ENCODE data around the gene NAALAD2. TPM values are rescaled to one million over a fixed set of nuclear protein-coding genes. Genes with fewer than 3 reads are reported as not detected.

NAALAD2 gene
- total and polyA plus RNA-seq, 2 of the 8 experiments (the other 6 are each of a cell fraction or from before 2014, with no cell fraction given): 2.6 to 3.9 TPM

- Histone ChIP-seq H3K4ac (replicated peaks; ENCODE audit: insufficient read length, low read depth, low read length) (no peak overlapping the region), H2BK15ac (ENCODE audit: low read length) (no peak overlapping the region), H3K23me2 (ENCODE audit: low read depth, low read length) (no peaks in the 10 kb centered on the region), H3K9me3 (ENCODE audit: insufficient read depth in 2 of 2, low read depth in 1 of 2, low read length in 1 of 2) (no peaks in the 10 kb centered on the region), H3K4me1 (replicated peaks in 1 of 4; ENCODE audit: control insufficient read depth in 3 of 4, insufficient read depth in 4 of 4, low read length in 3 of 4) (no peaks in the 10 kb centered on the region), H3K14ac (ENCODE audit: insufficient read length) (no peak overlapping the region), H4K5ac (ENCODE audit: insufficient read length, low read depth, low read length) (no peak overlapping the region), H2BK12ac (ENCODE audit: low read depth, low read length) (no peak overlapping the region), H4K8ac (ENCODE audit: extremely low read depth, insufficient read depth, low read length) (no peak overlapping the region), H3K27ac (ENCODE audit: low read depth, low read length) (no peak overlapping the region), H3K4me3 (ENCODE audit: extremely low read depth in 1 of 4, insufficient read depth in 2 of 4, low read depth in 3 of 4, low read length in 4 of 4) (no peak overlapping the region), H3K79me2 (ENCODE audit: control insufficient read depth in 1 of 2, insufficient read depth in 2 of 2, low read length in 2 of 2) (no peaks in the 10 kb centered on the region), H2AK5ac (ENCODE audit: low read depth, low read length) (no peak overlapping the region), H2BK120ac (replicated peaks; ENCODE audit: low read depth, low read length) (no peak overlapping the region), H4K91ac (replicated peaks; ENCODE audit: insufficient read length, low read length) (no peak overlapping the region), H3K56ac (replicated peaks; ENCODE audit: insufficient read length, low read depth, low read length) (no peak overlapping the region), H3K79me1 (ENCODE audit: low read depth, low read length) (no peaks in the 10 kb centered on the region), H3K23ac (ENCODE audit: insufficient read length) (no peak overlapping the region), H4K20me1 (replicated peaks in 1 of 2; ENCODE audit: control insufficient read depth in 1 of 2, insufficient read depth in 2 of 2, low read length in 2 of 2) (peaks cover 0 to 2% of the 10 kb centered on the region in 2 experiments), H2BK20ac (ENCODE audit: low read length) (no peak overlapping the region), H3K36me3 (ENCODE audit: control insufficient read depth in 2 of 4, insufficient read depth in 4 of 4, low read length in 3 of 4) (peaks cover 4 to 51% (median 17%) of the 10 kb centered on the region in 4 experiments; a peak in 7 of 8 replicates), H3K4me2 (ENCODE audit: insufficient read depth in 1 of 2, low read depth in 2 of 2, low read length in 2 of 2) (no peak overlapping the region), H3K9ac (replicated peaks in 1 of 4; ENCODE audit: extremely low read depth in 1 of 4, low read depth in 3 of 4, low read length in 3 of 4) (no peak overlapping the region), H3K27me3 (replicated peaks in 1 of 4; ENCODE audit: control insufficient read depth in 3 of 4, extremely low read depth in 1 of 4, insufficient read depth in 3 of 4, low read length in 3 of 4) (no peaks in the 10 kb centered on the region), H2BK5ac (ENCODE audit: low read depth, low read length) (no peak overlapping the region), H2AFZ (ENCODE audit: low read length) (no peak overlapping the region), H3K18ac (ENCODE audit: extremely low read depth, low read length) (no peak overlapping the region)
- 87% methylated on average over 13 of the region's 13 CpGs; no CpG with 5 or more reads in 1 of the 2 experiments for WGBS, 2 experiments (ENCODE audit: extremely low coverage in 1 of 2, insufficient coverage in 1 of 2, insufficient read length in 1 of 2, insufficient replicate concordance in 2 of 2, low coverage in 1 of 2, low lambda C conversion rate in 2 of 2, missing lambda C conversion rate in 1 of 2)
- DNase-seq (ENCODE audit: low read depth in 1 of 2, low spot score in 2 of 2) (no peak), FAIRE-seq (no peak)
- ChIA-PET POLR2A (ENCODE audit: partially characterized antibody) (no interaction called here), CTCF (ENCODE audit: partially characterized antibody) (interaction anchor here (0.5 to 2.1 kb wide), 26 partner anchors 9 to 894 kb away, joined by 3 to 16 read pairs (median 4); no protein-coding TSS in a partner anchor)
- TF ChIP-seq POLR2A (IDR thresholded peaks at IDR 0.05; ENCODE audit: control extremely low read depth in 1 of 2, low read depth in 2 of 2, low read length in 2 of 2): no peak
These were observed 69.9 kb downstream of the NAALAD2 start for GRCh38 chr11:90204407-90204806.
